HG03066 (cell line): ENCODE measurements around the gene EVL.

ENCODE experiments used
- ATAC-seq: cut with Tn5 transposase; IDR thresholded peaks from one replicate; pipeline ENCODE4 v1.9.1; 2021; ENCODE audit warnings: low read depth; ENCODE audit not compliant: unreplicated experiment

Gene EVL

GRCh38 chr14:100080206-100080605 lies 15.0 kb downstream of the EVL start:
- no peak for ATAC-seq

DNA sequence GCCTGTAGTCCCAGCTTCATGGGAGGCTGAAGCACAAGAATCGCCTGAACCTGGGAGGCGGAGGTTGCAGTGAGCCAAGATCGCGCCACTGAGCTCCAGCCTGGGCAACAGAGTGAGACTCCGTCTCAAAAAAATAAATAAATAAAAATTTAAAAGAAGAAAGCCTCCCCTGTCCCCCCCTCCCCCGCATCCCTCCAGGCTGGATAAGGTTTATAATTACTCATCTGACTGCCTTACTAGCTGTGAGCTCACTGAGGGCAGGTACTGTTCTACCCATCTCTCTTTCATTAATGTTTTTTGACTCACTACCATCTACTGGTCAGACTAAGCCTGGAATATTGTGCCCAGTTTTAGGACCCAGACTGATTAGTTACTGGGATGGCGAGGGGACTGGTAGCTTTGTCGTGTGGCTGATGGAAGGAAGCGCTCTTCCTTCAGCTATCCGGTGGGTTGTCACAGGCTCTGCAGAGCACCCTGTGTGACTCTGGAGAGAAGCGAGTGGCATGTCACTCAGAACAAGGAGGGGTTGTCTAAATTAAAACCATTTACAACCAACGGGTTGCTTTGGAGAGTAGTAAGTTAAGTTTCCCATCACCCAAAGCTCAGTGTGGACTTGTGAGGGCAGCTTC lies 16.9 kb downstream of the EVL start:
- ATAC-seq = no peak

GRCh38 chr14:100082723-100083122 lies 17.5 kb downstream of the EVL start:
- no peak for ATAC-seq

- no peak for ATAC-seq
These were observed 18.5 kb downstream of the EVL start for GRCh38 chr14:100083706-100084105.

GRCh38 chr14:100084591-100084990 lies 19.4 kb downstream of the EVL start:
- no peak for ATAC-seq

GRCh38 chr14:100085462-100085861 lies 20.2 kb downstream of the EVL start:
- ATAC-seq = no peak

DNA sequence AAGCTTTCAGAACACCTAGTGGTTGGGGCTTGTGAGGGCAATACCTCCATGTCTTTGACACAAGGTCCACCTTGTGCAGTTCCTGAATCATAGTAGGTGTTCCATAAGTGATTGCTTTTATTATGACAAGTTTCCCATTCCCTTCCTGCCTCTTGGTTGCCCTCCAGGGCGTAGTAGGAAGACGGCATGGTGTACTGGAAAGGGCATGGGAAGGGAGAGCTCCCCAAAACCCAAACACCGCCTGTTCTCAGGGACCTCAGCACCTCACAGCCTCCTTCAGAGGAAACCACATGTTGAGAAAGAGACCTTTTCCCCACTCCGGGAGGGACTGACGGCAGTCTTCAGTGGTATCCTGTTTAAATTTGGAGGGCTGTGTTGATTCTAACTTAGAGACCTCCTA lies 21.1 kb downstream of the EVL start:
- ATAC-seq = no peak

- no peak for ATAC-seq
These were observed 23.0 kb downstream of the EVL start for GRCh38 chr14:100088226-100088625.

DNA sequence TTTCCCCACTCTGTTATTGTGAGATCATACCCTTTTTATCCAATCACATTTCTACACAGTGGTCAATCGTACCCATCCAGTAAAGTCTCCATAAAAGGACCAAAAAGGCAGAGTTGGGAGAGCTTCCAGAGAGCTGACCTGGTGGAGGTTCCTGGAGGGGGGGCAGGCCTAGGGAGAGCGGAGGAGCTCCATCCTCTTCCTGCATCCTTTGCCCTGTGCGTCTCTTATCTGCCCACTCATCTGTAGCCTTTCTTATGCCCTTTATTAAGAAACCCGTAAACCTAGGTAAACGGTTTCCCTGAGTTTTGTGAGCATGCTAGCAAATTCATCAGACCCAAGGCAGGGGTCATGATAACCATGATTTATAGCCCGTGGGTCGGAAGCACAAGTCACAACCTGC lies 26.2 kb downstream of the EVL start:
- no peak for ATAC-seq

- ATAC-seq = no peak
These were observed 27.6 kb downstream of the EVL start for GRCh38 chr14:100092832-100093231.

DNA sequence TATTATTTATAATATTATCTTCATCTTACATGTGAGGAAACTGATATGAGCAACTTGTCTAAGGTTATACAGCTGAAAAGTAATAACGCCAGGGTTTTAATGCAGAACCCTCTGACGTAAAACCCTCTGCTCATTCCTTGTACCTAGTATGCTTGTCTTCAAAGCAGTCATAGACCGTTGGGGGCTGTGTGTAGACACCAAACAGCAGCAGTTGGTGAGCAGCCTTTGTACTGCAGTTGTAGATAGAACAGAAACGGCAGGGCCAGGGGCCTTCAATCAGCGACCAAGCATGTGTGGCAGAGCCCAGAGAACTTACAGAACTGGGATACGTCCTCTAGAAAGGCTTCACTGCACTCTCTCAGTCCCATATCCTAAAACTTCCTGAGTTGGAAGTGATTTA lies 28.1 kb downstream of the EVL start:
- no peak for ATAC-seq

DNA sequence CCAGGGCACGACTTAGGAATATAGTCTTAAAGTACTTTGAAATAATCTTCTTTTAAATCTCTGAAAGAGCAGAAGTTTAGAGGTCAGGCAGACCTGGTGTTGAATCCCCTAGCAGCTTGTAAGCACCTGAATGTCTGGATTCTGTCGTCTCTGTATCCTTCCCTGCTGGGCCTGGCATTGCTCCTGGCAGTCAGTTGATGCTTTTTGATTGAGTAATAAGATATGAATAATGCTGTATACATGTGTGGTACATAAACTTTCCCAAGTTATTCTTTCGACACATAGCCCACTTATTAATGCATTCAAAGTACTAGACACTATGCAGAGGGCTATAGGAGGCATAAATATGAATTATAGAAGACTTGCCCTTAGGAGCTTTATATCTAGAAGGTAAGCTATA lies 31.4 kb downstream of the EVL start:
- ATAC-seq = no peak

- no peak for ATAC-seq
These were observed 32.9 kb downstream of the EVL start for GRCh38 chr14:100098171-100098570.

DNA sequence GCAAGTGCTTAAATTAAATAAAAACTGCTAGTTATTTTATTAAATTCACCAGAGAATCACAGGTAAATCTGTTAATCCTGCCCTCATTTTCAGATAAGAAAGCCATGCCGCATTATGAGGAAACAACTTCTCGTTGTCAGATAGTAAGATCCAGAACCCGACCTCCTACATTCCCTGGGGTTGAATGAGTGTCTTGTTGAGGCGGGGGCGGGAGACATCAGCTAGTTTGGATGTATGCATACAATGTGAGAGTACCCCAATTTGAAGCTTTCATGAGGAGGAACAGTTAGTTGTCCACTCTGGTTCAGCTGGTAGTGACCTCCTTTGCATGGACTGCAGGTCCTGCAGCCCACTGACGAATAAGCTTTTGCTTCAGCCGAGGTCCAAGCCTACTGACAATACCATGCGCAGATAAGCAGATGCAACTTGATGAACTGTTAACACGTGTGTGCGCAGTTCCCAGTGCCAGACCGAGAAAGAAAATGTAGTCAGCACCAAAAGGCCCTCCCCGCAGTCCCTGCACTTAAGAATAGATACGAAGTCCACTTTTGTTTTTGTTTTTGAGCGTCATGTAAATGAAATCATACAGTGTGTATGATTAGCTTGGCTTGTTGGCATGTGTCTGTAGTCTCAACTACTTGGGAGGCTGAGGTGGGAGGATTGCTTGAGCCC lies 34.9 kb downstream of the EVL start:
- no peak for ATAC-seq

GRCh38 chr14:100102156-100102785 lies 37.0 kb downstream of the EVL start:
- ATAC-seq = no peak

GRCh38 chr14:100103250-100104005 lies 38.2 kb downstream of the EVL start:
- no peak for ATAC-seq

GRCh38 chr14:100104006-100104352 lies 38.8 kb downstream of the EVL start:
- ATAC-seq = no peak

DNA sequence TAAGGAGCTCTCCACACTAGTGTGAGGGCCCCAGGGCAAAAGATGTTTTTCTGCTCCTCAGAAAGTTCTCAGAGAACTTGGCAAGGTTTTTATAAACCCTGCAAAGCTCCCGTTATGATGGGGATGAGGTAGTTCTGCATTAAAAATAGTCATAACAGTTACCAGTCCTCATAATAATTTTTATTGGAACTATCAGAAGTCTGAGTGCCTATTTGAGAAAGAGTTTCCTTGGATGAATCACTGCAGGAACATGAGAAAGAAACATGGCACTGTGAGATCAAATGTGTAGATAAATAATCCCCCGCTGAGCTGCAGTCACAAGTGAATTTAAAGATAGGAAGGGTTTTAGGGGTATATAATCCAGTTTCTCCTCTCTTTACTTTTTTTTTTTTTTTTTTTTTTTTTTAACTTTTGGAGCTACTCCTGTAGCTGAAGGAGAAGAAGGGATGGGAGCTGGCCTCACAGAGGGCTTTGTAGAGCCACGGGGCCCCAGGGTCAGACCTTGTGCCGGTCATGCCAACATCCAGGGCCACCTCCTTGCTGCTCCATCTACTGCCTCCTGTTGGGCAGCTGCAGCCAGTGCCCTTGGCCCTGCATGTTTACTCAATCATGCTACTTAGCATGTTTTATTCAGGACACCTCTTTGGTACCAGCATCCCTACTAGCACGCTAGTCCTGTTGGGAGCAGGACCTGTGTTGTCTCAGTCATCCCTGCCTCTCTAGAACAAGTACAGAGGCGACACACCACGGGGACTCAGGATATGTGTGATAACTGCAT lies 39.5 kb downstream of the EVL start:
- ATAC-seq = no peak

- ATAC-seq = no peak
These were observed 40.3 kb downstream of the EVL start for GRCh38 chr14:100105357-100106169.
